ENCODE data around the gene ATP8B4.

DNA sequence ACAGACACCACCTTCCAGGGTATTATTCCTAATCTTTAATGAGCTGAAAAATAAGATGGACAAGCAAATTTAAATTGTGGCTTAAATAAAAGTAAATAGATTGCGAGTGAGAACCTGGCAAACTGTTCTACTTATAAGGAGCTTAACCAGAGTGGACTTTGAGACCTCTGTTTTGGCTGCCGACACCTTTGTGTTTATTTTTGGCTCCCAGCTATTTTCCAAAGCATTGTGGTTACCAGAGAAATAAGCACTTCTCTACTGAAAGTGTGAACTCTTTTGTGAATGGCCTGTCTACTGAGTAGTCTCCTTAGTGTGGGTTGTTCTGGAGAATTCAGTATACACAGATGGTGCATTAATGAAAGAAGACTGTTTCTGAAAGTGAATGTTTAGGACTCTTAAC, 109.4 kb downstream of the ATP8B4 start:
- TF ChIP-seq, protein P1, sequence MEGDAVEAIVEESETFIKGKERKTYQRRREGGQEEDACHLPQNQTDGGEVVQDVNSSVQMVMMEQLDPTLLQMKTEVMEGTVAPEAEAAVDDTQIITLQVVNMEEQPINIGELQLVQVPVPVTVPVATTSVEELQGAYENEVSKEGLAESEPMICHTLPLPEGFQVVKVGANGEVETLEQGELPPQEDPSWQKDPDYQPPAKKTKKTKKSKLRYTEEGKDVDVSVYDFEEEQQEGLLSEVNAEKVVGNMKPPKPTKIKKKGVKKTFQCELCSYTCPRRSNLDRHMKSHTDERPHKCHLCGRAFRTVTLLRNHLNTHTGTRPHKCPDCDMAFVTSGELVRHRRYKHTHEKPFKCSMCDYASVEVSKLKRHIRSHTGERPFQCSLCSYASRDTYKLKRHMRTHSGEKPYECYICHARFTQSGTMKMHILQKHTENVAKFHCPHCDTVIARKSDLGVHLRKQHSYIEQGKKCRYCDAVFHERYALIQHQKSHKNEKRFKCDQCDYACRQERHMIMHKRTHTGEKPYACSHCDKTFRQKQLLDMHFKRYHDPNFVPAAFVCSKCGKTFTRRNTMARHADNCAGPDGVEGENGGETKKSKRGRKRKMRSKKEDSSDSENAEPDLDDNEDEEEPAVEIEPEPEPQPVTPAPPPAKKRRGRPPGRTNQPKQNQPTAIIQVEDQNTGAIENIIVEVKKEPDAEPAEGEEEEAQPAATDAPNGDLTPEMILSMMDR (conservative IDR thresholded peaks at IDR 0.05), result no peak
- TF ChIP-seq EZH2 (IDR thresholded peaks at IDR 0.05; ENCODE audit: low read depth), result no peak
